NCI-H1694 treated with DMSO at 0.1 percent for 48 hours (cell line): ENCODE results near the gene FZR1.
A peak's percentile ranks its signal among the peaks of the same experiment; 100 is the strongest.
"Not testable (repeated sequence)": the region's sequence is repeated elsewhere in the genome, so short reads cannot be mapped to it uniquely, and the experiment has no call there.

Source experiments
- DNase-seq: peaks from one replicate; lab custom pipeline; 2025; lab: John Stamatoyannopoulos, UW

FZR1 gene

DNA sequence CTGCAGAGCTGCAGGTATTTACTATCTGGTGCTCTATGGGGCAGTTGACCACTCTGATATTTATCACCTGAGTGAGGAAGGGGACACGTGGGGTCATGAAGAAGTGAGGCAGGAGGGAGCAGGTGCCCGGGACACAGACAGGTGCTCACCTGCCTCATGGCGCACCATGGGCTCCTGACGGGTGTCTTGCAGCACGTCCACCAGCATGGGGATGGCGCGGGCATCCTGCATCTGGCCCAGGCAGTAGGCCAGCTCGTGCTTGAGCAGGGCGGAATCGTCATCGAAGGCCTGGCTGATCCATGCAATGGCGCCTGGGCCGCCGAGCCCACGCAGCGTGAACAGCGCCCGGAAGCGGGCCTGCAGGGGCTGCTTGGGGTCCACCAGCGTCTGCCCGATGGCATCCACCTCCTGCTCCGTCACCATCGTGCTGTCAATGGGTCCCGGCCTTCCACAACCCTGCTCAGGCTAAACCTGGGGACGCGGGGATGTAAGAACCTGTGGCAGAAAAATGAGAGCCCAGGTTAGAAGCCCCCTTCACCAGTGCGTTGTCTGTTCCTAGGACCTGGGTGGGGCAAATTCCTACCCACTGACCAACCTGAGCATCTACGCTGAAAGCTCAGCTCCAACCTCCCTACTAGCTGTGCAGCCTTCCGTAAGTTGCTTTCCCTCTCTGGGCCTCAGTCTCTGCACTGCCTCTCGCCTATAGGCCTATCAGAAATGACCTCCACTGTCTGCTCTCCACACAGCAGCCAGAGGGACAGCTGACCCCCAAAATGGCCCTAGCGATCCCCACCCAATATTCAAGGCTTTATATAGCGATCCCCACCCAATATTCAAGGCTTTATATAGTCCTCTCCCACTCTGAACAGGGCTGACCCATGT, 9.5 kb upstream of the FZR1 start:
- no peak for DNase-seq

DNA sequence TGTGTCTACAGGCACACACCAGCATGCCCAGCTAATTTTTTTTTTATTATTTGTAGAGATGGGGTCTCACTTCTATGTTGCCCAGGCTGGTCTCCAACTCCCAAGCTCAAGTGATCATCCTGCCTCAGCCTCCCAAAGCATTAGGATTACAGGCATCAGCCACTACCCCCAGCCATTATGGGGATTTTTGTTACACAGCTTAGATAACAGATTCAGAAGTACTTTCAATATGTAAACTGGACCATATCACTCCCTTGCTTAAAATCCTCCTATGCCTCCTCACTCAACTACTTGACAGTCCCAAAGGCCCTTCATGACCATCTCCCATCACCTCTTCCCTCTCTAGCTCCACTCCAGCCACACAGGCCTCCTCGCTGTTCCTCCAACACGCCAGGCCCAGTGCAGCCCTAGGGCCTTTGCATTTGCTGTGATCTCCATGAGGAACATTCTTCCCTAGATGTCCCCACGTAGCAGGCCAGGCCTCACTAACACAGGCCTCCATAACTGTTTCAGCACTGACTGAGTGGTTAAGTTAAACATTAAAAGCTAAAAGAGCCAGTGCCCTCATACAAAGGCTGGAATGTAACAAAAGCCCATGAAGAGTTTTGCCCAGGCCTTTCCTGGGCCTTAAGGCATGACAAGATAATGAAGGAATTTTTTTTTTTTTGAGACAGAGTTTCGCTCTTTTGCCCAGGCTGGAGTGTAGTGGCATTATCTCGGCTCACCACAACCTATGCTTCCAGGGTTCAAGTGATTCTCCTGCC, 8.2 kb upstream of the FZR1 start:
- DNase-seq: no peak

DNA sequence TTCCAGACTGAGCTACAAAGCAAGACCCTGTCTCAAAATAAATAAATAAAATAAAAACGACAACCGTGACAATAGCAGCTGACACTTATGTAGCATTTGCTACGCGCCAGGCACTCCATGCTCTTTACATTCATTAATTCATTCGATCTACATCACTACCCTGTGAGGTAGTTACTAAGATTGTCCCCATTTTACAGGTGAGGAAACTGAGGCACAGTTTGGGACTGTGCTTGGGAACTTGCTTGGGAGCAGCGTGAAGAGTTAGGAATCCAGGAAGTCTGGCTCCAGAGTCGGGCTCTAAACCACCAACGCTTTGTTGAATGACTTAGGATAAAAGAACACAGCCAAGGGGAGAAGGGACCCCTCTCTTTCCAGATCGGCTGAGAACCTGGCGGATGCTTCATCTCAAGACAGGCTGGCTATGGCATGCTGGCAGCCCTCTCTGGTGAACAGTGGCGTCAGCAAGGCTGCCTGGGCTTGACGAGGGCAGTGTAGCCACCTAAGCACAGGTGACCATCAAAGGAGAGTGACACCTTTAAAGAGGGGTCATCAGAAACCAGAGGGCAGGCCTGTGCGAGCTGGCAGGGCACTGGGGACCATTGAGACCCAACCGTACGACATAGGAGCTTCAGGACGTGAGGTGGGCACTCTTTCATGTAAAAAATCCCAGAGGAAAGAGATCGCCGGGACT, 6.2 kb upstream of the FZR1 start:
- DNase-seq: no peak

DNA sequence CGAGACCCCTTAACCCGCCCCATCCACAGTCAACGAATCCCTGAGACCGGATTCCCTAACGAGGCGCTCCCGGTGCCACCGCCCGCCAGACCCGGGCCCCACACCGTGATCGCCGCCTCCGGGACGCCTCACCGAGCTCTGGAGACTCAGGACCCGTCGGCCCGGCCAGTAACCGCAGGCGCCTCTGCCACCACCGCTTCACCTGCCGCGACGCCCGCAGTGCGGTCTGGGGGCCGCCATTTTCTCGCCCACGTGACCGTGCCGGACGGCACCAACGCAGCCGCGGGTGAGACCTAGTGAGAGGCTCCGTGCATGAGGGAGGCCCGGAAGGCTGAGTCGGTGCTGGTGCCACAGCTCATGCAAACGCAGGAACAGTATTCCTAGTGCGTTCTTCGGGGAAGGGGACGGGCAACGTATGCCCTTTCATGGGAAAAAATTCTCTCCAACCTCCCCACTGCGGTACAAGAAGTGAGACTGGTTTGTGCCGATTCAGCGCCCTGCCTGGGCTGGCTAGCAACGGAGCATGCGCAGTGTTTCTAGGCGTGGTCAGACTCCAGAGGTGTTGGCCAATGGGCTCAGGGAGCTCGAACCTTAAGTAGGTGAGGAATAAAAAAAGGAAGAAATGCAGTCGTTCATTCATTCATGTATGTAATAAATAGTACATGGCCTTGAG, 5.5 kb upstream of the FZR1 start, which contains the start of gene DOHH:
TSS of gene DOHH (minus strand) at position 246 of the 673 bp plus-strand sequence. CDS start 3,860 bp downstream, outside the sequence.
- peak; percentile 93 for DNase-seq

DNA sequence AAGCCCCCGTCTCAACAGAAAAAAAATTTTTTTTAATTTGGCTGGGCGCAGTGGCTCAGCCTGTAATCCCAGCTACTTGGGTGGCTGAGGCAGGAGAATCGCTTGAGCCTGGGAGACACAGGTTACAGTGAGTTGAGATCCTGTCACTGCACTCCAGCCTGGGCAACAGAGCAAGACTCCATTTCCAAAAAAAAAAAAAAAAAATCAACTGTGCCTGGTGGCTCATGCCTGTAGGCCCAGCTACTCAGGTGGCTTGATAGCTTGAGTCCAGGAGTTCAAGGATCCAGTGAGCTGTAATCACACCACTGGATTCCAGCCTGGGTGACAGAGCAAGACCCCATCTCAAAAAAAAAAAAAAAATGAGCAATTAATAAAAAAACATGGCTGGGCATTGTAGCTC, 4.3 kb upstream of the FZR1 start:
- DNase-seq: no peak

DNA sequence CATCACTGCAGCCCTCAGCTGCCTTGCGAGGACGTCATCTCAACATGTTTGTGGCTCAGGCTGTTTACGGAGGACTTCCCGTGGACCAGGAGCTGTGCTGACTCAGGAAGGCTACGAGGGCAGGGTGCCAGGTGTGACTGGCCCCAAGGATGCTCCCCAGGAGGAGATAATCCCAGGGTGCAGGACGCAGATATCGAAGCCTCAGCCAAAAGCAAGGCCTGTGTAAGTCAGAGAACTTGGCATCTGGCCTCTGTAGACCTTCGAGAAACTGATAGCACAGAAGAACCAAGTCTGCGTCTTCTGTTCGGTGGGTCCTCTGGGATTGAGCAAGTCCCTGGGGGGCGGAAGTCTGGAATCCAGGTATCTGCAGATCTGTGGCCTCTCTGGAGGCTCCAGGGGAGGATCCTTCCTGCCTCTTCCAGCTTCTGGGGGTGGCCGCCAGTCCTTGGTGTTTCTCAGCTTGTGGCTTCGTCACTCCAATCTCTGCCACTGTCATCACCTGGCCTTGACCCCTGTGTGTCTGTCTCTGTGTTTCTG, 3.0 kb upstream of the FZR1 start:
- no peak for DNase-seq

DNA sequence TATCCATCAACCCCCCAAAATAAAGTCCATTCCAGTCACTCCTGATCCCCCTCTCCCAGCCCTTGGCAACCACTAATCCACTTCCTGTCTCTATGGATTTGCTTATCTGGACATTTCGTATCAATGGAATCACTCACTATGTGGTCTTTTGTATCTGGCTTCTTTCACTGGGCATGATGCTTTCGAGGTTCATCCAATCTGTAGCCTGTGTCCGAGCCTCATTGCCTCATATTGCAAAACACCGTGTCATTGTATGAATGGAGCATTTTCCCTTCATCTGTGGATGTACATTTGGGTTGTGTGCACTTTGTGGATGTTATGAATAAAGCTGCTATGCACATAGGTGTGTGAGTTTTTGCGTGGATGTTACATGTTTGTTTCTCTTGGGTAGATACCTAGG, 1.4 kb upstream of the FZR1 start:
- no peak for DNase-seq

DNA sequence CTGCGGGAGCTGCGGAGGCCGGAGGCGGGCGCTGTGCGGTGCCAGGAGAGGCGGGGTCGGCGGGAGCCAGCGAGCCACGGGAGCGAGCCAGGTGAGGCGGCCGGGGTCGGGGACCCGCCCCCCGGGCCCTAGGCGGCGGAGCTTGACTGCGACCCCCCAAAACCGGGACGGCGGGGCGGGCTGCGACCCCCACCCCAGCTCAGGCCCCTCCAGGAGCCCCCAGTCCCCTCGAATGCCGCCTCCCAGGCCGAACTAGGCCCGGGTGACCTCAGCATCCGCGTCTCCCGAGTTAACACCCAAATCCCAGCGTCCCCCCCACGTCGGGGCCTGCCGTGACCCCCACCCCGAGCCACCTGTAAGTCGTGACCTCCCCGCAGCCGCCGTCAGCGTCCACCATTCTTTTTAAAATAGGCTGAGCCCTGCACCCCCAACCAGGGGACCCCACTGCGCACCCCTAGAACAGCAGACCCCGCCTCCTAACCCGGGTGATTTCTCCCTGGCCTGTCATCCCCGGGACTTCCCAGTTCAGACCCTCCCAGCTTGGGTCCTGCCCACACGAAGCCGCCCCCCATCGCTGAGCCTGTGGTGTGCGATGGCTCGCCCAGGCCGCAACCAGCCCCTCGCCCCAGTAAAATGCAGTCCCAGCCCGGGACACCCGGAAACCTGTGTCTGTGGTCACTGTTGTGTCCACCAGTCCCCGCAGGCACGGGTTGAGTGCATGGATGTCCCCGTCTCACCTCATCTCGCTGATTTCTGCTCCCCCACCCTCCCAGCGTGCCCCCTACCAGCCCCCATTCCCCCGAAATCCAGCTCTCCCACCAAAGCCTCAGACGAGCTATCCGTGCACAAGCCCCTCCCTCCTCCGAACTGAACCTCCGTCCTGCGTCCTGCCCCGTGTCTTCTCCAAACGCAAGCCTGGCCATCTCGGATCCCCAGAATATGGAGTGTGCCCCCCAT, 551 bp downstream of the FZR1 start:
- no peak for DNase-seq

DNA sequence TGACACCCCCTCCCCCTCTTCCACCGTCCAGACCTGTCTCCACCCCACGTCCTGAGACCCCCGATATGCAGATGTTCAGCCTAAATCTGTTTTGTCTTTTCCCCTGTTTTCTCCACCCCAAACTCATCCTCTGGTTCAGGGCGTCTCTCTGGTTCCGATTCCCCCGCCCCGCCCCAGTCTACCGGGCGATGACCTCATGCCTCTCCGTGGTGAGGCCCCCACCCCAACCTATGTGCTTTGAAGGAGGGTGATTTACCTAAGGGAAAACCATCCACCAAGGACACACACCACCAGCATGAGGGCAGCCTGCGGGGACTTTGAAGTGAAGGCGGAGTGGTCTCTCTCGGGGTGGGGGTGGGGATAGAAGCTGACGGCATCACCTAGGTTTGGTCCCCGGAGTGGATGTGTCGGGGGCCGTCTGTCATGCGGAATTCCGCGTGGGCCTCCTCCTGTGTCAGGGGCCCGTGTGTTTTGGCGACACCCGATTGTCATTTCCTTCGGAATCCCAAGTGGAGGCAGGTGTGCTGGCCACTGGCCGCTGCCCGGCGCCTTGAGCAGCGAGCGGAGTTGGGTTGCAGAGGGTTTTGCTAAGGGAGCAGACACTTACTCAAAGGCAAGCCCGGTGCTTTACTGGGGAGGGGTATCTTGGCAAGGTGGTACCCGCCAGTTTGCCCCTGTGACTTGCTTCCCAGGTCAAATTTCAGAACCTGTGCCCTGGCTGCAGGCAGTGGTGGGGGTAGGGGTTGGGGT, 1.4 kb downstream of the FZR1 start:
- no peak for DNase-seq

DNA sequence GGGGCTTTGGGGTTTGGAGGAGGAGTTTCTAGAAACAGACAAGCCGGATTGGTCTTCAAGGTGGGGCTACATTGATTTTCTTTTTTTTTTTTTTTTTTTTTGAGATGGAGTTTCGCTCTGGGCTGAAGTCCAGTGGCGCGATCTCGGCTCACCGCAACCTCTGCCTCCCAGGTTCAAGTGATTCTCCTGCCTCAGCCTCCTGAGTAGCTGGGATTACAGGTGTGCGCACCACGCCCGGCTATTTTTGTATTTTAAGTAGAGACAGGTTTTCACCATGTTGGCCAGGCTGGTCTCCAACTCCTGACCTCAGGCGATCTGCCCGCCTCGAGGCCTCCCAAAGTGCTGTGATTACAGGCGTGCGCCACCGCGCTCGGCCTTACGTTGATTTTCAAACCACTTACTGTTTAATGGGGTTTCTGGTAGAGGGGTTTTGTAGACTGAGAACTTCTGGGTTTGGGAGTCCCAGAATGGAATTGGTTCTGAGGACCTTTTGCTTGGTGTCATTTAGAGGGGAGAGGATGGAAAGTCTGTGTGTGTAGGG, 2.1 kb downstream of the FZR1 start:
- not testable (repeated sequence) for DNase-seq

DNA sequence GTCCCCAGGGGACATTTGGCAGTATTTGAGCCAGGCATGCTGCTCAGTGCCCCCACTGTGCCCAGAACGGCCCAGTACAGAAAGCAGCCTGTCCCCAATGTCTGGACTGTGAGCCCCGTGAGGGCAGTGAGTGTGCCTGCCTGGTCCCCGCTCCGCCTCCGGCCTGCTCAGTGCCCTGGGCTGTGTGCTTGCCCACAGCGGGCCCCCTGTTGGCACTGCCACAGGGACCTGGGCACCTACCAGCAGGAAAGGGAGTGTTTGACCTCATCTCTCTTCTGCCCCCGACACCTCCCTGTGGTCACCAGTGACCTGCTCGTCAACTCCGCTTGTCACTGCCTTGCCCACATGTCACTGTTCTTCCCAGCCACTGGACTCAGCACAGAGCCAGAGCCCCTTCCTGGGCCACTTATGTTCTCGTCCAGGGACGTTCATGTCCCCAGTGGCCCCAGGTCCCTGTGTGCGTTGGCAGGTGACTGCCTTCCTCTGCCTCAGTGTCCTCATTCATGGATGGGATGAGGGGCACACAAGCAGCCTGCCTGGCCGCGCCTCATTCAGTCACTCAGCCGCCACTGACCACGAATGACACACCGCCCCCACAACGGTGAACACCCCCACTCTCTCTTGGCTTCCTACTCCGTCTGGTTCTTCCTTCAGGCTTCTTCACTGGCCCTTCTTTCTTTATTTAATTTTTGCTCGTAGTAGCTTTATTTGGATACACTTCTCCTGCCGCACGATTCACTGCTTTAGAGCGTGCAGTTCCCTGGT, 2.8 kb downstream of the FZR1 start:
- DNase-seq: no peak

DNA sequence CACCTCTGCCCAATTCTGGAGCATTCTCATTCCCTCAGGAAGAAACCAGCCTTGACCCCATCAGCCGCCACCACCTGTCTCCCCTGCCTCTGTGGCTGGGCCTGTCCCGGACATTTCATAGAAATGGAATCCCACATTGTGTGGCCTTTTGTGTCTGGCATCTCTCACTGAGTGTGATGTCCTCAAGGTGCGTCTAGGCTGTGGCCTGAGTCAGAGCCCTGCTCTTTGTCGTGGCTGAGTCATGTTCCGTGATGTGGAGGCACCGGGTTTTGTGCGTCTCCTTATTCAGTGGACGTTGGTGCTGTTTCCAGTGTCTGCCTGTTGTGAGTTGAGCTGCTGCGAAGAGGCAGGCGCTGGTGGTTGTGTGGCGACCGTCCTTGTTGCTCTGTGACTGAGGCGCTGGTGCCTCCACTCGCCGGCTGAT, 3.5 kb downstream of the FZR1 start:
- DNase-seq: no peak

DNA sequence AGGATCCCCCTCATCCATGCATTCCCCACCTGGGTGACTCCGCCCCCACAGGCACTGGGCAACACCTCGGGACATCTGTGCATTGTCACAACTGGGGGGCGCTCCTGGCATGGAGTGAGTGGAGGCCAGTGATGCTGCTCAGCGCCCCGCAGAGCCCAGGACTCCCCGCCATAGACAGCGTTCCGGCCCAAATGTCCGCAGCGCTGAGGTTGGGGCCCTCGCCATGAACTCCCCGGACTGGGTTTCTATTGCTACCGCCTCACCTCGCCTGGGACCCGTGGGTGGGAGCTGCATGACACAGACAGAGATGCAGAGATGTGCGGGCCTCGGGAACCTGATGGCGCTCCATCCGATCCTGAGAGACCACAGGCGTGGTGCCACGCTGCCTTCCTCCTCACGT, 4.6 kb downstream of the FZR1 start:
- no peak for DNase-seq

DNA sequence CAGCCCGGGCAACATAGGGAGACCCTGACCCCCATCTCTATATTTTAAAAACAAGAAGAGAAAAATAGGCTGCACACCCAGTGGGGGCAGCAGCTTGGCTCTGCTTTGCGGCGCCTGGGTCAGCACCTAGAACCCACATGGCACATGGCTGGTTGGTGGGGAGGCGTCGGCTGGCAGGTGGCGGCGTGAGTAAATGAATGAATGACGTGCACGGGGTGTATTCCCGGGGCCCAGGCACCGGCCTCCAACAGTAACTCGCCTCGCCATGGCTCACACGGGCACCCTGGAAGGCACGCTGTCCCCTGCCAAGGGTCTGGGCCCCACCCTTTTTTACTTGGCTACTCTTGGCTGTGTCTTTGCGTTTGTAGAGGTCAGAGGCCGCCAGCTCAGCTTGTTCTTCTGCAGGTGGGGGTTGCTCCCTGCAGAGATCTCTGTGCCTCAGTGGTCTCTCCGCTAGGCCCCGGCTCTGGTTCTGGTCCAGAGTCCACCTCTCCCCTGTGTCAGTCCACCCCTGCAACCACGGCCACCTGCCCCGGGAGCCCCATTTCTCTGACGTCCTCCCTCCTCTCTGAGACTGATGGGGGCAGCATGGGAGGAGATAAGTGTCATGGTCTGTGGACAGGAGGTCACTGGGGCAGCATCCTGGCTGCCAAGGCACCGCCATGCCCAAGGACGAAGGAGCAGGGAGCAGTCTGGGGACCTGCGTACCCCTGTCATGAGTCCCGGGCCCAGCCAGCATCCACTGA, 5.6 kb downstream of the FZR1 start:
- DNase-seq: no peak

DNA sequence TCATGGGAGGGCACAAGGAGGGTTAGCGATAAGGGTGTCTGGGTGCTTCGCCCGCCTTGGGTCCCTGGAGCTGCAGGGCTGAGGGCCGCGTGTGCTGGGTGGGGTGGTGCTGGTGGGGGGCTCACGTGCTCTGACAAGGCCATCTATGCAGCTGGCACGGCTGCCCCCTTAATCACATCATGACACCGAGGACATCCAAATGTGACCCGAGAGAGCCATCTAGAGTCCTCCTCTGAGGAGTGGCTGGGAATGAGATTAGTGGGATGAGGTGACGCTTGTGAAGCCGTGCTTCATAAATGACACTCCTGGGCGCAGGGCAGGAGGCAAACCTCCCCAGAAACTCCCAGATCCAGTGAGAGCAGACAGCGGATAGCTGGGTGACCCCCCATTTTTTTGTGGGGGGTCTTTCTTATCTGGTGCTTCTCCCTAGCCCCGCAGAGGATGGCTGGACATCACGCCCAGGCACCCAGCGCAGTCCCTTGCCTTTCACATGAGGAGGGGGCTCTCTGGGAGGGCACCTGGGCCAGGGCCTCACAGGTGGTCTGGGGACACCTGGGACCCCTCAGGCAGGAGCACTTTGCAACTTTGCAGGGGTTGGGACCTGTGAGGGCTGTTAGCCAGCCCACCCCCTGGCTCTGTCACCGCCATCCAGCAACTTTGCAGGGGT, 6.6 kb downstream of the FZR1 start:
- DNase-seq: no peak

DNA sequence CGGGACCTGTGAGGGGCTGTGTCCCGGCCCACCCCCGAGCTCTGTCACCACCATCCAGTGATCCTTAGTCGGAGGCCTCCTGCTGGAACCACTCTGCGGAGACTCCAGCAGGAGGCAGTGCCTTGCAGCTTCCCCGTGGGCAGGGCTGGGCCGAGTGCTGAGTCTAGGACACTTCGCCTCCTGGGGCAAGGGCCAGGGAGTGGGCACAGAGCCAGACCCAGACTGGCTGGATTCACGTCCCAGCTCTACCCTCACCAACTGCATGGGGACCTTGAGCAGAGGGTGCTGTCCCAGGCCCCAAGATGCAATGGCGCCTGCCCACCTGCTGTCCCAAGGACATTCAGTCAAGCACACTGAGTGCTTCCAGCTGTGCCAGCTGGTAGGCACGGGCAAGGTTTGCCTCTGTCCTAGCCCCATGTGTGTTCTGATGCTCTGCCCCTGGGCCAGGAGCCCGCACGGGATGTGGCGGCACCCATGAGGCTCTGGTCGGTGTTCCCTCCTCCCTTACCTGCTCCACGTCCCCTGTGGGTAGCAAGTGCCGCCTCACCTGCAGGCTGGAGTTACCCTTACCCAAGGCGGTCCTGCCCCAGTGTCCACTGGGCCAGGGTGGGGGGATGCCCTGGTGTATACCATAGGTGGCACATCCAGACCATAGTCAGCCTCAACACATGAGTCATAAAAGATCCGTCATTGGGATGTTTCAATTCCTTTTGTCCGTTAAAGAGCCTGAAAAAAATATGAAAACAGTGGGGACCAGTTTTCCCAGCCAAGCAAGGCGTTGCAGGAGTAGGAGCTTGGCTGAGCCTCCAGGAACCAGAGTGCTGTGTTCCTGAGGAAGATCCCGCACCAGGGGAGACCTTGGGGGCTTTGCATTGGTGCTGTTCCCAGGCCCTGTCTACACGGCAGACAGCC, 7.4 kb downstream of the FZR1 start:
- no peak for DNase-seq
